SK-N-SH treated with all-trans-retinoic acid at 6 μM for 48 hours (cell line): ENCODE measurements around the gene JRKL.

ENCODE experiments used
- ATAC-seq: fragments of 200-7000 bp; cut with Tn5 transposase; 3 replicates; pipeline ENCODE4 v1.9.1; 2020; ENCODE audit warnings: mild to moderate bottlenecking, moderate library complexity
- ARNTL ChIP-seq: fragments of 450-650 bp; formaldehyde crosslinking; IDR thresholded peaks from 2 replicates; pipeline ENCODE4 v1.5.0; 2020; ENCODE audit warnings: low read depth, mild to moderate bottlenecking, moderate library complexity, borderline replicate concordance
- CSDC2 ChIP-seq: fragments of 250-450 bp; sonication (Bioruptor Pico); IDR thresholded peaks from 2 replicates; pipeline ENCODE4 v1.5.0; 2020; ENCODE audit warnings: mild to moderate bottlenecking, moderate library complexity
- ESRRG ChIP-seq: fragments of 250-450 bp; sonication (Bioruptor Pico); IDR thresholded peaks from 2 replicates; pipeline ENCODE4 v1.6.1; 2021; ENCODE audit warnings: mild to moderate bottlenecking
- GLIS3 ChIP-seq: fragments of 250-450 bp; sonication (Bioruptor Pico); IDR thresholded peaks from 2 replicates; pipeline ENCODE4 v1.5.0; 2020; ENCODE audit warnings: mild to moderate bottlenecking, moderate library complexity
- ISL1 ChIP-seq: fragments of 250-450 bp; sonication (Bioruptor Pico); IDR thresholded peaks from 2 replicates; pipeline ENCODE4 v2.1.2; 2022; ENCODE audit warnings: mild to moderate bottlenecking, moderate library complexity
- OSR1 ChIP-seq: fragments of 250-450 bp; sonication (Bioruptor Pico); IDR thresholded peaks from 2 replicates; pipeline ENCODE4 v1.8.0; 2022; ENCODE audit warnings: moderate library complexity, mild to moderate bottlenecking, inconsistent platforms
- PPARA ChIP-seq: fragments of 250-450 bp; sonication (Bioruptor Pico); IDR thresholded peaks from 2 replicates; pipeline ENCODE4 v1.5.0; 2020; ENCODE audit warnings: mild to moderate bottlenecking, borderline replicate concordance
- RARB ChIP-seq: fragments of 250-450 bp; sonication (Bioruptor Pico); IDR thresholded peaks from 2 replicates; pipeline ENCODE4 v1.8.0; 2021; ENCODE audit warnings: mild to moderate bottlenecking, moderate library complexity
- SNAI2 ChIP-seq: fragments of 250-450 bp; sonication (Bioruptor Pico); IDR thresholded peaks from 2 replicates; pipeline ENCODE4 v1.5.0; 2020; ENCODE audit warnings: mild to moderate bottlenecking, moderate library complexity
- TCF4 ChIP-seq: fragments of 250-450 bp; sonication (Bioruptor Pico); IDR thresholded peaks from 2 replicates; pipeline ENCODE4 v1.8.0; 2021; ENCODE audit warnings: mild to moderate bottlenecking, moderate library complexity, borderline replicate concordance
- TOX ChIP-seq: fragments of 250-450 bp; sonication (Bioruptor Pico); IDR thresholded peaks from 2 replicates; pipeline ENCODE4 v1.8.0; 2021; ENCODE audit warnings: mild to moderate bottlenecking, moderate library complexity, borderline replicate concordance
- ZC3H10 ChIP-seq: fragments of 250-450 bp; sonication (Bioruptor Pico); IDR thresholded peaks from 2 replicates; pipeline ENCODE4 v1.5.1; 2021; ENCODE audit warnings: mild to moderate bottlenecking, moderate library complexity
- ZFP3 ChIP-seq: fragments of 250-450 bp; sonication (Bioruptor Pico); IDR thresholded peaks from 2 replicates; pipeline ENCODE4 v1.5.0; 2020; ENCODE audit warnings: mild to moderate bottlenecking, moderate library complexity
- ZFP30 ChIP-seq: fragments of 450-650 bp; formaldehyde crosslinking; IDR thresholded peaks from 2 replicates; pipeline ENCODE4 v1.5.0; 2022; ENCODE audit warnings: mild to moderate bottlenecking, moderate library complexity
- ZNF70 ChIP-seq: fragments of 450-650 bp; formaldehyde crosslinking; IDR thresholded peaks from 2 replicates; pipeline ENCODE4 v1.5.0; 2020; ENCODE audit warnings: mild to moderate bottlenecking, moderate library complexity
- ZNF8 ChIP-seq: fragments of 450-650 bp; formaldehyde crosslinking; IDR thresholded peaks from 2 replicates; pipeline ENCODE4 v1.5.0; 2020; ENCODE audit warnings: mild to moderate bottlenecking, moderate library complexity
- TF ChIP-seq, protein P1 (sequence below): fragments of 250-450 bp; sonication (Bioruptor Pico); IDR thresholded peaks from 2 replicates; pipeline ENCODE4 v1.8.0; 2020; ENCODE audit warnings: mild to moderate bottlenecking, moderate library complexity, borderline replicate concordance
- TF ChIP-seq, protein P2 (sequence below): fragments of 250-450 bp; sonication (Bioruptor Pico); IDR thresholded peaks from 2 replicates; pipeline ENCODE4 v1.8.0; 2021; ENCODE audit warnings: low read depth, mild to moderate bottlenecking, moderate library complexity, borderline replicate concordance
- TF ChIP-seq, protein P3 (sequence below): fragments of 250-450 bp; sonication (Bioruptor Pico); IDR thresholded peaks from 2 replicates; pipeline ENCODE4 v1.5.1; 2021; ENCODE audit warnings: mild to moderate bottlenecking, moderate library complexity
- TF ChIP-seq, protein P4 (sequence below): fragments of 250-450 bp; sonication (Bioruptor Pico); IDR thresholded peaks from 2 replicates; pipeline ENCODE4 v1.5.0; 2020; ENCODE audit warnings: mild to moderate bottlenecking, moderate library complexity

Gene JRKL

DNA sequence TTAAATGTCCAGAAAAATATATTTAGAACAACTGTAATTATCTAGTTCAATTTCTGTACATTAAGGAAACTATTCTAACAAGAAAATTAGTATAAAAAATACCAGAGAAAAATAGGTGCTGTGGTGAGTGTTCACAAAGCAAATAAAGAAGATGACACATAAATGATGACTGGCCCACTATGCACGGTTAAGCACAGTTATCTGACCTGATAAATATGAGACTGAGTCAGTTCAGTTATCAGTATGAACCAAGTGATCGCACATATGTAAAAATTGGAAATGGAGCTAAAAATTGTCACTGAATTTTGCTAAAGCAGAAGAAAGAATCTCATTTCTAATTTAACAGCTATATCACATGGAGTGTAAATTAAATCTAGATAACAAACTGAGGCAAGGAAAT is 28.0 kb upstream of the JRKL start:
- no peak for ATAC-seq
- TF ChIP-seq ISL1 (CRISPR knock-in tag) (no peak), TOX (CRISPR knock-in tag) (no peak)
- TF ChIP-seq, protein P1, sequence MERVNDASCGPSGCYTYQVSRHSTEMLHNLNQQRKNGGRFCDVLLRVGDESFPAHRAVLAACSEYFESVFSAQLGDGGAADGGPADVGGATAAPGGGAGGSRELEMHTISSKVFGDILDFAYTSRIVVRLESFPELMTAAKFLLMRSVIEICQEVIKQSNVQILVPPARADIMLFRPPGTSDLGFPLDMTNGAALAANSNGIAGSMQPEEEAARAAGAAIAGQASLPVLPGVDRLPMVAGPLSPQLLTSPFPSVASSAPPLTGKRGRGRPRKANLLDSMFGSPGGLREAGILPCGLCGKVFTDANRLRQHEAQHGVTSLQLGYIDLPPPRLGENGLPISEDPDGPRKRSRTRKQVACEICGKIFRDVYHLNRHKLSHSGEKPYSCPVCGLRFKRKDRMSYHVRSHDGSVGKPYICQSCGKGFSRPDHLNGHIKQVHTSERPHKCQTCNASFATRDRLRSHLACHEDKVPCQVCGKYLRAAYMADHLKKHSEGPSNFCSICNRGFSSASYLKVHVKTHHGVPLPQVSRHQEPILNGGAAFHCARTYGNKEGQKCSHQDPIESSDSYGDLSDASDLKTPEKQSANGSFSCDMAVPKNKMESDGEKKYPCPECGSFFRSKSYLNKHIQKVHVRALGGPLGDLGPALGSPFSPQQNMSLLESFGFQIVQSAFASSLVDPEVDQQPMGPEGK, result no peak
- TF ChIP-seq, all 23 proteins: peak for 0

DNA sequence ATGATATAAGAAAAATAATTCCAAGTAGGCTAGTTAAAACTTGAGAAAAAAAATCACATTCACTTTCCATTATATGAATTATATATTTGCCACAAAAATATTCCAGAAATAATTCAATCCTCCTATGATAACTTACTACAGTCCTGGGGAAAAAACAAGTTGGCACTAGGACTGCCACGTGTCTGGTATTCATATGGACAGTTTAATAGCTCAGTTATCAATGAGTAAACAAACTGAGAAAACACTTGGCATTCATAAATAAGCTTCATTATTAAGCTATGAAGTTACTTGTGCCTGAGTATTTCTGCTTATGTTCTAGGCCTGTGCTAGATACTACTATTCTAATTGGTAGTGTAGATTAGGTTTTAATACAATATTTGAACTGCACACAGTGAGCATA is 24.3 kb upstream of the JRKL start:
- no peak for ATAC-seq
- TF ChIP-seq ISL1 (CRISPR knock-in tag) (no peak), ZFP3 (no peak), PPARA (CRISPR knock-in tag) (no peak), ZNF70 (CRISPR knock-in tag) (no peak), ZNF8 (CRISPR knock-in tag) (no peak), ZFP30 (CRISPR knock-in tag) (no peak), RARB (no peak), TOX (CRISPR knock-in tag) (no peak), GLIS3 (CRISPR knock-in tag) (no peak), ESRRG (CRISPR knock-in tag) (no peak)
- TF ChIP-seq, protein P2, sequence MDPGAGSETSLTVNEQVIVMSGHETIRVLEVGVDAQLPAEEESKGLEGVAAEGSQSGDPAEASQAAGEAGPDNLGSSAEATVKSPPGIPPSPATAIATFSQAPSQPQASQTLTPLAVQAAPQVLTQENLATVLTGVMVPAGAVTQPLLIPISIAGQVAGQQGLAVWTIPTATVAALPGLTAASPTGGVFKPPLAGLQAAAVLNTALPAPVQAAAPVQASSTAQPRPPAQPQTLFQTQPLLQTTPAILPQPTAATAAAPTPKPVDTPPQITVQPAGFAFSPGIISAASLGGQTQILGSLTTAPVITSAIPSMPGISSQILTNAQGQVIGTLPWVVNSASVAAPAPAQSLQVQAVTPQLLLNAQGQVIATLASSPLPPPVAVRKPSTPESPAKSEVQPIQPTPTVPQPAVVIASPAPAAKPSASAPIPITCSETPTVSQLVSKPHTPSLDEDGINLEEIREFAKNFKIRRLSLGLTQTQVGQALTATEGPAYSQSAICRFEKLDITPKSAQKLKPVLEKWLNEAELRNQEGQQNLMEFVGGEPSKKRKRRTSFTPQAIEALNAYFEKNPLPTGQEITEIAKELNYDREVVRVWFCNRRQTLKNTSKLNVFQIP (CRISPR knock-in tag), result no peak
- TF ChIP-seq, protein P3, sequence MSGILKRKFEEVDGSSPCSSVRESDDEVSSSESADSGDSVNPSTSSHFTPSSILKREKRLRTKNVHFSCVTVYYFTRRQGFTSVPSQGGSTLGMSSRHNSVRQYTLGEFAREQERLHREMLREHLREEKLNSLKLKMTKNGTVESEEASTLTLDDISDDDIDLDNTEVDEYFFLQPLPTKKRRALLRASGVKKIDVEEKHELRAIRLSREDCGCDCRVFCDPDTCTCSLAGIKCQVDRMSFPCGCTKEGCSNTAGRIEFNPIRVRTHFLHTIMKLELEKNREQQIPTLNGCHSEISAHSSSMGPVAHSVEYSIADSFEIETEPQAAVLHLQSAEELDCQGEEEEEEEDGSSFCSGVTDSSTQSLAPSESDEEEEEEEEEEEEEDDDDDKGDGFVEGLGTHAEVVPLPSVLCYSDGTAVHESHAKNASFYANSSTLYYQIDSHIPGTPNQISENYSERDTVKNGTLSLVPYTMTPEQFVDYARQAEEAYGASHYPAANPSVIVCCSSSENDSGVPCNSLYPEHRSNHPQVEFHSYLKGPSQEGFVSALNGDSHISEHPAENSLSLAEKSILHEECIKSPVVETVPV, result no peak
- TF ChIP-seq, protein P4, sequence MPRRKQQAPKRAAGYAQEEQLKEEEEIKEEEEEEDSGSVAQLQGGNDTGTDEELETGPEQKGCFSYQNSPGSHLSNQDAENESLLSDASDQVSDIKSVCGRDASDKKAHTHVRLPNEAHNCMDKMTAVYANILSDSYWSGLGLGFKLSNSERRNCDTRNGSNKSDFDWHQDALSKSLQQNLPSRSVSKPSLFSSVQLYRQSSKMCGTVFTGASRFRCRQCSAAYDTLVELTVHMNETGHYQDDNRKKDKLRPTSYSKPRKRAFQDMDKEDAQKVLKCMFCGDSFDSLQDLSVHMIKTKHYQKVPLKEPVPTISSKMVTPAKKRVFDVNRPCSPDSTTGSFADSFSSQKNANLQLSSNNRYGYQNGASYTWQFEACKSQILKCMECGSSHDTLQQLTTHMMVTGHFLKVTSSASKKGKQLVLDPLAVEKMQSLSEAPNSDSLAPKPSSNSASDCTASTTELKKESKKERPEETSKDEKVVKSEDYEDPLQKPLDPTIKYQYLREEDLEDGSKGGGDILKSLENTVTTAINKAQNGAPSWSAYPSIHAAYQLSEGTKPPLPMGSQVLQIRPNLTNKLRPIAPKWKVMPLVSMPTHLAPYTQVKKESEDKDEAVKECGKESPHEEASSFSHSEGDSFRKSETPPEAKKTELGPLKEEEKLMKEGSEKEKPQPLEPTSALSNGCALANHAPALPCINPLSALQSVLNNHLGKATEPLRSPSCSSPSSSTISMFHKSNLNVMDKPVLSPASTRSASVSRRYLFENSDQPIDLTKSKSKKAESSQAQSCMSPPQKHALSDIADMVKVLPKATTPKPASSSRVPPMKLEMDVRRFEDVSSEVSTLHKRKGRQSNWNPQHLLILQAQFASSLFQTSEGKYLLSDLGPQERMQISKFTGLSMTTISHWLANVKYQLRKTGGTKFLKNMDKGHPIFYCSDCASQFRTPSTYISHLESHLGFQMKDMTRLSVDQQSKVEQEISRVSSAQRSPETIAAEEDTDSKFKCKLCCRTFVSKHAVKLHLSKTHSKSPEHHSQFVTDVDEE (CRISPR knock-in tag), result no peak

DNA sequence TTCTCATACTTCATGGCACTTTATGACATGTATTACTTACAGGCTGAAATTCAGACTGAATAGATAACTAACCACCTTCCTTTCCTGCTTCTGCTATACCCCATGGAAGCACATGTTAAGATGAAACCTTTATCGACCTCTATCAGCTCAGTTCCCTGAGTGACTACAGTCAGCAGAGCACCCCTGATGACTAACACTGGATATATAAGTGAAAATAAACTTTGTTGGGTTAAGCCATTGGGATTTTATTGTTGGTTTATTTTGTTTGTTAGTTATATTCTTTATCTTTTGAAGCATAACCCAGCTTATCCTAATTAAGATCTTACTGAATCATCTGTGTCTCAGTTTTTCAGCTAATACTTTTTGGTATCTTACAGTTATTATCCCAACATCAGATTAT is 23.8 kb upstream of the JRKL start:
- ATAC-seq, result no peak
- TF ChIP-seq TCF4 (CRISPR knock-in tag) (no peak), ZNF8 (CRISPR knock-in tag) (no peak)
- TF ChIP-seq, protein P3, result no peak

DNA sequence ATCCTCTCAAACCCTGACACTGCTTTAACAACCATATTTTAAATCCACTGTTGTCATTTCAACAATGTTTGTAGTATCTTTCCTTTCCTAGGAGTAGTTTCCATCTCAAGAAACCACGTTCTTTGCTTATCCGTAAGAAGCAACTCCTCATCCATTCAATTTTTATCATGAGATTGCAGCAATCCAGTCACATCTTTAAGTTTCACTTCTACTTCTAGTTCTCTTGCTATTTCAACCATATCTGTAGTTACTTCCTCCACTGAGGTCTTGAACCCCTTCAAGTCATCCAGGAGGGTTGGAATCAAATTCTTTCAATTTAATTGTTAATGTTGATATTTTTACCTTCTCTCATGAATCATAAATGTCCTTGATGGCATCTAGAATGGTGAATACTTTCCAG is 22.5 kb upstream of the JRKL start:
- no peak for TF ChIP-seq SNAI2 (CRISPR knock-in tag)
- no peak for TF ChIP-seq TCF4 (CRISPR knock-in tag)
- TF ChIP-seq GLIS3 (CRISPR knock-in tag), result no peak
- no peak for TF ChIP-seq TOX (CRISPR knock-in tag)
- no peak for TF ChIP-seq ZC3H10 (CRISPR knock-in tag)
- TF ChIP-seq ESRRG (CRISPR knock-in tag), result no peak
- TF ChIP-seq CSDC2, result no peak
- TF ChIP-seq ZFP30 (CRISPR knock-in tag), result no peak
- TF ChIP-seq, protein P4 (CRISPR knock-in tag), result no peak
- TF ChIP-seq, protein P2 (CRISPR knock-in tag), result no peak
- TF ChIP-seq OSR1 (CRISPR knock-in tag), result no peak
- TF ChIP-seq RARB, result no peak
- TF ChIP-seq, protein P3, result no peak
- TF ChIP-seq ARNTL (CRISPR knock-in tag), result no peak
- ATAC-seq, result no peak
